K562 (cell line): ENCODE data around the gene RBM28. TPM values are rescaled to one million over a fixed set of nuclear protein-coding genes. Genes with fewer than 3 reads are reported as not detected.
A peak's percentile ranks its signal among the peaks of the same experiment; 100 is the strongest.

Experiments
- ATAC-seq: fragments of 200-7000 bp; cut with Tn5 transposase; 3 replicates; pipeline ENCODE4 v1.9.1; 2020; ENCODE audit warnings: moderate library complexity
- BruUV-seq: library from RNA; stranded (reverse); fragments of 400-500 nt; replicated peaks from 2 replicates; lab custom pipeline; 2021; lab: Mats Ljungman, UMichigan
- CTCF ChIA-PET: fragments of 300-600 bp; formaldehyde crosslinking; extraction: SDS; loops from one replicate; lab custom pipeline; 2021; ENCODE audit warnings: low intra/inter-chr PET ratio; lab: Yijun Ruan, JAX
- POLR2A ChIA-PET: fragments of 300-600, 350-650 bp; sonication (Branson Sonifier 250); formaldehyde crosslinking; extraction: SDS; loops from one replicate; lab custom pipeline; 2021; ENCODE audit warnings: antibody characterized with exemption, inconsistent platforms; lab: Yijun Ruan, JAX
- DNase-seq, 4 experiments: peaks; one replicate each; pipeline versions ENCODE4 v3.0.0 to v3.0.0-alpha.2; 2011 to 2018; ENCODE audit warnings: low spot score in 3 of 4, mixed read lengths in 3 of 4; ENCODE audit errors: extremely low read depth in 1 of 4
- FAIRE-seq: peaks from 2 replicates; lab custom pipeline; 2011; peaks lifted over from hg19 to GRCh38; lab: Jason Lieb, UNC
- H2AFZ ChIP-seq: 2 replicates; pipeline ENCODE4 v1.6.0; 2011; ENCODE audit warnings: low read depth, low read length, control low read depth, inconsistent platforms
- H3K27ac ChIP-seq: fragments of 200-600 bp; 3 replicates; pipeline ENCODE4 v1.8.0; 2011; ENCODE audit warnings: low read depth, mild to moderate bottlenecking, control low read depth, inconsistent platforms, low read length, moderate library complexity, mixed read lengths; ENCODE audit errors: extremely low read depth
- H3K27me3 ChIP-seq, 2 experiments: fragments of 300-600 bp in 1 of 2; 2 replicates in 1 of 2; 3 replicates in 1 of 2; pipeline versions ENCODE4 v1.6.0 to v1.8.0; 2011; ENCODE audit warnings: inconsistent platforms in 2 of 2, low read length in 2 of 2, mild to moderate bottlenecking in 1 of 2, mixed read lengths in 1 of 2, moderate library complexity in 1 of 2; ENCODE audit not compliant: control insufficient read depth in 2 of 2, insufficient read depth in 2 of 2
- H3K36me3 ChIP-seq: fragments of 300-600 bp; 3 replicates; pipeline ENCODE4 v1.8.0; 2011; ENCODE audit warnings: mild to moderate bottlenecking, low read length, inconsistent platforms; ENCODE audit not compliant: control insufficient read depth, insufficient read depth
- H3K4me1 ChIP-seq, 2 experiments: fragments of 200-600 bp in 1 of 2; replicated peaks in 1 of 2; 2 replicates in 1 of 2; 3 replicates in 1 of 2; pipeline versions ENCODE4 v1.5.1 to v1.8.0; 2011; ENCODE audit warnings: inconsistent platforms in 2 of 2, low read length in 2 of 2, mild to moderate bottlenecking in 1 of 2, mixed read lengths in 1 of 2, moderate library complexity in 1 of 2; ENCODE audit not compliant: control insufficient read depth in 2 of 2, insufficient read depth in 2 of 2
- H3K4me2 ChIP-seq: 2 replicates; pipeline ENCODE4 v1.6.1; 2011; ENCODE audit warnings: low read length, control low read depth, inconsistent platforms, mixed read lengths; ENCODE audit not compliant: insufficient read depth
- H3K4me3 ChIP-seq: fragments of 200-600 bp; sonication (generic), shearing (Covaris generic); 2 replicates; pipeline ENCODE4 v1.5.1; 2016; ENCODE audit warnings: control low read depth, inconsistent platforms
- H3K79me2 ChIP-seq: fragments of 200-600 bp; 3 replicates; pipeline ENCODE4 v1.8.0; 2011; ENCODE audit warnings: low read length, inconsistent platforms; ENCODE audit not compliant: control insufficient read depth, insufficient read depth
- H3K9ac ChIP-seq, 2 experiments: 2 replicates each; pipeline versions ENCODE4 v1.6.0 to v1.6.1; 2011; ENCODE audit warnings: low read depth in 2 of 2, low read length in 2 of 2, control low read depth in 1 of 2, inconsistent platforms in 1 of 2, mild to moderate bottlenecking in 1 of 2, mixed read lengths in 1 of 2; ENCODE audit not compliant: insufficient read depth in 1 of 2
- H3K9me1 ChIP-seq: one replicate; pipeline ENCODE4 v1.6.0; 2011; ENCODE audit warnings: inconsistent platforms, mild to moderate bottlenecking, low read length, moderate library complexity; ENCODE audit not compliant: control insufficient read depth, insufficient read depth
- H3K9me3 ChIP-seq: replicated peaks from 2 replicates; pipeline ENCODE4 v1.5.1; 2011; ENCODE audit warnings: low read depth, low read length, inconsistent platforms; ENCODE audit not compliant: control insufficient read depth, insufficient read depth
- H4K20me1 ChIP-seq: replicated peaks from 2 replicates; pipeline ENCODE4 v1.6.1; 2011; ENCODE audit warnings: low read length, inconsistent platforms, mixed read lengths; ENCODE audit not compliant: control insufficient read depth, insufficient read depth
- CBX2 ChIP-seq: fragments of 200-600 bp; sonication (generic); IDR thresholded peaks from one replicate; pipeline ENCODE4 v1.6.1; 2012; ENCODE audit warnings: mild to moderate bottlenecking, low read length, inconsistent platforms; ENCODE audit not compliant: insufficient read depth, poor library complexity, severe bottlenecking
- CTCF ChIP-seq, 3 experiments: IDR thresholded peaks in 2 of 3; conservative IDR thresholded peaks in 1 of 3; 2 replicates each; pipeline ENCODE4 v1.5.1; 2011 to 2012; ENCODE audit warnings: low read length in 3 of 3, mild to moderate bottlenecking in 3 of 3, control low read depth in 2 of 3, improper control_type of control experiment in 1 of 3, inconsistent platforms in 1 of 3, low read depth in 1 of 3, mixed read lengths in 1 of 3, moderate library complexity in 1 of 3; ENCODE audit not compliant: insufficient read depth in 2 of 3
- EZH2 ChIP-seq: IDR thresholded peaks from 2 replicates; pipeline ENCODE4 v1.6.1; 2012; ENCODE audit warnings: low read depth, mild to moderate bottlenecking, inconsistent platforms, low read length, borderline replicate concordance
- GTF2F1 ChIP-seq: IDR thresholded peaks from 2 replicates; pipeline ENCODE4 v1.6.1; 2011; ENCODE audit warnings: low read depth, low read length, improper control_type of control experiment
- KDM2B ChIP-seq: fragments of 250-450 bp; sonication (Bioruptor Pico); IDR thresholded peaks from 2 replicates; pipeline ENCODE4 v1.8.0; 2021; ENCODE audit warnings: mild to moderate bottlenecking, moderate library complexity
- MEIS2 ChIP-seq: fragments of 450-650 bp; IDR thresholded peaks from 2 replicates; pipeline ENCODE4 v1.6.1; 2014; ENCODE audit warnings: mild to moderate bottlenecking; ENCODE audit not compliant: partially characterized antibody
- PCBP1 ChIP-seq: fragments of 200-400 bp; formaldehyde crosslinking; IDR thresholded peaks from 2 replicates; pipeline ENCODE4 v1.6.1; 2018; ENCODE audit warnings: mild to moderate bottlenecking, low read depth, low read length; ENCODE audit not compliant: poor library complexity, severe bottlenecking
- PKNOX1 ChIP-seq: fragments of 450-650 bp; IDR thresholded peaks from 2 replicates; pipeline ENCODE4 v1.6.1; 2016
- PRPF4 ChIP-seq: fragments of 200-400 bp; formaldehyde crosslinking; IDR thresholded peaks from one replicate; pipeline ENCODE4 v1.6.1; 2017; ENCODE audit warnings: low read length, low read depth, mild to moderate bottlenecking; ENCODE audit not compliant: insufficient read depth, poor library complexity, severe bottlenecking
- SMARCA4 ChIP-seq: fragments of 450-650 bp; IDR thresholded peaks from 2 replicates; pipeline ENCODE4 v1.6.1; 2016
- ZBTB33 ChIP-seq: sonication (generic); formaldehyde crosslinking; IDR thresholded peaks from 2 replicates; pipeline ENCODE4 v1.8.1; 2023; ENCODE audit warnings: mild to moderate bottlenecking, missing genetic modification reagents
- ZKSCAN1 ChIP-seq: fragments of 150-350 bp; IDR thresholded peaks from 2 replicates; pipeline ENCODE4 v1.6.1; 2016; ENCODE audit warnings: low read depth, low read length
- WGBS: fragments of 100-300 bp; shearing (Covaris generic); methylation state at CpG from one replicate; pipeline ENCODE4 v1.1.6; 2016; ENCODE audit warnings: low coverage, mixed read lengths; ENCODE audit not compliant: insufficient coverage; ENCODE audit errors: missing lambda C conversion rate; 5-methylcytosine and 5-hydroxymethylcytosine counted together
- in situ Hi-C: fragments of 300-500 bp; cut with MboI; formaldehyde crosslinking; loops from 4 replicates; pipeline ENCODE4 v1.15.0; 2018; ENCODE audit warnings: inconsistent platforms, mixed read lengths
- intact Hi-C: fragments of 100-400 bp; cut with micrococcal nuclease; formaldehyde crosslinking; loops from 2 replicates; pipeline ENCODE4 v1.14.2; 2022
- polyA plus RNA-seq, 8 experiments: library from polyadenylated mRNA; depleted of rRNA in 4 of 8; stranded (reverse) in 5 of 8; unstranded in 3 of 8; fragments of >200 nt; fragmentation: Nextera tagmentation in 2 of 8; fragmentation: Illumina TruSeq in 1 of 8; extraction: Ambion mirVana in 2 of 8; extraction: Trizol in 1 of 8; gene quantifications; 2 replicates each; pipeline versions ENCODE4 v1.2.1 to v1.2.3, GENCODE V29; 2011 to 2014; ENCODE audit warnings: inconsistent platforms in 1 of 8, missing spikeins in 1 of 8
- total RNA-seq, 7 experiments: library from RNA; depleted of rRNA in 6 of 7; stranded (reverse); fragments of >200 nt in 6 of 7; fragmentation: Illumina TruSeq in 2 of 7; extraction: Trizol in 2 of 7; gene quantifications; 2 replicates each; pipeline versions ENCODE4 v1.2.1 to v1.2.3, GENCODE V29; 2011 to 2021; ENCODE audit warnings: low replicate concordance in 1 of 7

RBM28 gene
- total and polyA plus RNA-seq, 9 of the 15 experiments (the other 6 are each of a cell fraction or from before 2014, with no cell fraction given) = 65.8 to 213 (median 138) TPM

GRCh38 chr7:128361411-128362379 lies 18.0 kb upstream of the RBM28 start, which contains the start of gene PRRT4:
Gene PRRT4 (minus strand): TSS chr7:128361690.
- Histone ChIP-seq H3K36me3 (no peaks in the 10 kb centered on the region), H4K20me1 (no peaks in the 10 kb centered on the region; the same call in 1 of the 2 replicates), H3K9ac (peak within 1 kb of the TSS in 1 of 2 experiments; percentile 66; a peak in 2 of 4 replicates), H3K27me3 (peaks cover 63 to 67% of the 10 kb centered on the region in 2 experiments), H3K9me1 (no peaks in the 10 kb centered on the region), H3K27ac (no peak within 1 kb of the TSS), H3K4me1 (peaks cover 6 to 21% of the 10 kb centered on the region in 2 experiments; a peak in 3 of 5 replicates), H2AFZ (no peak within 1 kb of the TSS), H3K9me3 (no peaks in the 10 kb centered on the region), H3K4me2 (peak within 1 kb of the TSS; percentile 24; the same call in 1 of the 2 replicates), H3K79me2 (no peaks in the 10 kb centered on the region), H3K4me3 (peak within 1 kb of the TSS; percentile 12; the same call in 1 of the 2 replicates)
- 14% methylated on average over 62 of the region's 88 CpGs for WGBS
- DNase-seq (peak; percentile 54 to 80 (median 77)), FAIRE-seq (no peak), ATAC-seq (peak; percentile 87)
- BruUV-seq = no TSS peak
- POLR2A ChIA-PET = interaction anchor here (0.6 to 1.2 kb wide), 4 partner anchors 12 to 407 kb away, joined by 3 to 5 read pairs (median 4); no protein-coding TSS in a partner anchor
- in situ Hi-C loops = no loop called here
- intact Hi-C loops = no loop called here
- CTCF ChIA-PET = no interaction called here
- TF ChIP-seq GTF2F1 (no peak), MEIS2 (peak; percentile 17), PRPF4 (peak; percentile 18), CTCF (IDR thresholded peaks at IDR 0.05 in 2 of 3, conservative IDR thresholded peaks at IDR 0.05 in 1 of 3; ENCODE audit: insufficient read depth in 2 of 3, low read depth in 1 of 3, low read length in 3 of 3) (peak in 1 of 3 experiments; percentile 30; a peak in 1 of 6 replicates), ZBTB33 (peak; percentile 56; the same call in 1 of the 2 replicates), EZH2 (0 out of 2 replicates have a peak, but pooled peaks have one; percentile 15), PCBP1 (peak; percentile 42), SMARCA4 (no peak), ZKSCAN1 (no peak), CBX2 (peak; percentile 65), KDM2B (0 out of 2 replicates have a peak, but pooled peaks have one; percentile 25), PKNOX1 (peak; percentile 87)
